NT2/D1 (cell line): ENCODE results near the gene RNF2.

Experiments
- SUZ12 ChIP-seq: IDR thresholded peaks from 2 replicates; pipeline ENCODE4 v1.6.1; 2011; ENCODE audit not compliant: insufficient read length, insufficient read depth; ENCODE audit errors: extremely low read depth
- YY1 ChIP-seq: IDR thresholded peaks from 2 replicates; pipeline ENCODE4 v1.6.1; 2011; ENCODE audit not compliant: insufficient read length, insufficient read depth
- ZNF274 ChIP-seq: IDR thresholded peaks from 2 replicates; pipeline ENCODE4 v1.6.1; 2011; ENCODE audit warnings: mild to moderate bottlenecking, low read depth, low read length

DNA sequence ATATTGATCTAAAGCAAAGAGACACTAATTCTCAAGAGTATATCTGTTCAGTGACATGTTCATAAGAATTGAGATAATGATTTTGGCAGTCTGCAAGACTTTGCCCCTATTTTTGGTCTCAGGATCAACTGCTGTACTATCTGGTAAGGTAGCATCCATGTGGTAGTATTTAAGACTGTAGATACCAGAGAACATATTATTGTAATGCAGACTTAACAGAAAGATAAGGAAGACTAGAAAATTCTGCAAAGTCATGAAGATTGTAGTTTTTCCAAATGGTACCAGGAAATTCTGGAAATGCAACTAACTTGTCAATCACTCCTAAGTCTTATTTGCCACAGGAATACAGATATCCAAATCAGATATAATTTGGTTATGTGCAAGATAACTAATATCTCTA is 35.1 kb downstream of the RNF2 start:
- no peak for TF ChIP-seq ZNF274
- no peak for TF ChIP-seq SUZ12
- TF ChIP-seq YY1, result no peak
